ENCODE measurements around the gene SUZ12.

- TF ChIP-seq CTCF (conservative IDR thresholded peaks at IDR 0.05; ENCODE audit: low read length) (no peak), EZH2phosphoT487 (IDR thresholded peaks at IDR 0.05; ENCODE audit: borderline replicate concordance, low read depth, low read length) (no peak)
These were observed 96.4 kb downstream of the SUZ12 start for GRCh38 chr17:32033223-32033622.

Data from OCI-LY7 (cell line).